Measurements from ENCODE around the gene SRR.

Gene SRR

GRCh38 chr17:2347805-2348685 is 44.3 kb downstream of the SRR start:
- peak; percentile 42 for DNase-seq

- DNase-seq, result no peak
These were observed 47.5 kb downstream of the SRR start for GRCh38 chr17:2351269-2351668.

- DNase-seq, result no peak
These were observed 50.6 kb downstream of the SRR start for GRCh38 chr17:2354311-2354710.

DNA sequence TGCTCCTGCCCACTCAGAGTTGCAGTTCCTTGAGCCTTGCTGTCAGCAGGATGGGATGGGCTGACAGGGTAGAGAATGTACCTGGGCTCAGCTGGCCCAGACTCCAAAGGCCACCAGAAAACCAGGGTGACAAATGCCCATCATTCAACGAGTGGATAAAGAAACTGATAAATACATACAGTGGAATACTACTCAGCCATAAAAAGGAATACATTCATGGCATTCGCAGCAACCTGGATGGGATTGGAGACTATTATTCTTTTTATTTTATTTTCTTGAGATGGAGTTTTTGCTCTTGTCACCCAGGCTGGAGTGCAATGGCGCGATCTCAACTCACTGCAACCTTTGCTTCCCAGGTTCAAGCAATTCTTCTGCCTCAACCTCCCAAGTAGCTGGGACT is 53.5 kb downstream of the SRR start:
- no peak for DNase-seq

DNA sequence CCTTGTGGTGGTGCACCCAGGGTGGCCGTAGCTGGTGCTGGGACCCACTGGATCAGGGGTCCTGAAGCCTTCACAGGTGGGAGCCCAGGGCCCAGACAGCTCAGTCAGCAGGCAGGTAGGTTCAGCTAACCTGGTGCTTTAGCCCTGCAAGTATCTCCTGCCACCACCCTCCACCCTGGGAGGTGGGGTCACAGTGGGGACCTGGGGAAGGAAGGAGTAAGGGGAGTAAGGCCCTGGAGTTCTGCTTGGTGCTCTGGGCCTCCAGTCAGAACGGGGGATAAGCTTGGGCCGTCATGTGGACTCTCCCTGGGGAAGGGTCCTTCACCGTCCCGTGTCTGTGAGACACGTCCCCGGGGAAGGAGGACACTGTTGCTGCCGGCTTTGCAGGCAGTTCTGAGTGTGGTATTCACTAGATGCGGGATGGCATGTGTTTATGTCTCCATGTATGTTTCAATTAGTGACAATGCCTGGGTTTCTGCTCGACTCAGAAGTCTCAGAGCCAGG is 54.2 kb downstream of the SRR start:
- DNase-seq, result no peak

GRCh38 chr17:2361010-2361760 is 57.4 kb downstream of the SRR start:
- DNase-seq, result no peak

DNA sequence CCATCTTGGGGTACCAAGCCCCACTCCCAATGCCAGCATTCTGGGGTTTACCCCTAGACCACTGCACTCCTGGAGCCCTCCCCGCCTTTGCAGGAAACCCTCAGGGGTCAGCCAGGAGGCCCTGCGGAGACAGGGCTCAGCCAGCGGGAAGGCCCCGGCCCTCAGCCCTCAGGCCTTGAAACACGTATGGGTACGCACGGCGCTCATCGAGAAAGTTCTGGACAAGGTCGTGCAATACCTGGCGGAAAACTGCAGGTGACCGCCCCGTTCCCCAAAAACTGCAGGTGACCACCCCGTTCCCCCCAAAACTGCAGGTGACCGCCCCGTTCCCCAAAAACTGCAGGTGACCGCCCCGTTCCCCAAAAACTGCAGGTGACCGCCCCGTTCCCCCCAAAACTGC is 58.3 kb downstream of the SRR start:
- DNase-seq, result no peak

DNA sequence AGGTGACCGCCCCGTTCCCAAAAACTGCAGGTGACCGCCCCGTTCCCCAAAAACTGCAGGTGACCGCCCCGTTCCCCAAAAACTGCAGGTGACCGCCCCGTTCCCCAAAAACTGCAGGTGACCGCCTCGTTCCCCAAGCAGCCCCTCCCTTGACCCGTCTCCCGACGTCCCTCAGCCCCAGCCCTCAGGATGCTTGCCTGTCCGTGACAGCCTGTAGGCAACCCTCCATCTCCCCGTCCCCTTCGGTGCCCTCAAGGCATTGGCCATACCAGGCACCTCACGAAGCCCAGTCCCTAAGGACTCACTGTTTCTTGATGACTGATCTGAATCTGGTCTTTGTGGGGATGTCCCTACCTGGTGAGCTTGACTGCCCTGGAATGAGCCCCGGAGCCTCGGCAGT is 58.7 kb downstream of the SRR start:
- DNase-seq, result no peak

- DNase-seq, result no peak
These were observed 59.1 kb downstream of the SRR start for GRCh38 chr17:2362881-2363280.

DNA sequence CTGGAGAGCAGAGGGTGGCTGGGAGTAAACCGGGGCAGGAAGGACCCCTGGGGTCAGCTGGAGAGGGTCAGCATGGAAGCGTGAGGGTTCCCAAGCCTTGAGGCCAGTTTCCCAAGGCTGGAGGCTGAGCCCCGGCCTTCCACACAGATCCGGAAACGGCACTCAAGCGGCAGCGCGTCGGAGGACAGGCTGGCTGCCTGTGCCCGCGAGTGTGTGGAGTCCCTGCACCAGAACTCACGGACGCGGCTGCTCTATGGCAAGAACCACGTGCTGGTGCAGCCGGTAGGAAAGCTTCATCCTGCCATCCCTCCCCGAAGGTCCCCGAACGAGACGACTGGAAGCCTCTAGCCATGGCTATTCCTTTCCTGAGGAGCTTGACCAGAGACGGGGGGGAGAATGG is 59.6 kb downstream of the SRR start:
- DNase-seq, result no peak

DNA sequence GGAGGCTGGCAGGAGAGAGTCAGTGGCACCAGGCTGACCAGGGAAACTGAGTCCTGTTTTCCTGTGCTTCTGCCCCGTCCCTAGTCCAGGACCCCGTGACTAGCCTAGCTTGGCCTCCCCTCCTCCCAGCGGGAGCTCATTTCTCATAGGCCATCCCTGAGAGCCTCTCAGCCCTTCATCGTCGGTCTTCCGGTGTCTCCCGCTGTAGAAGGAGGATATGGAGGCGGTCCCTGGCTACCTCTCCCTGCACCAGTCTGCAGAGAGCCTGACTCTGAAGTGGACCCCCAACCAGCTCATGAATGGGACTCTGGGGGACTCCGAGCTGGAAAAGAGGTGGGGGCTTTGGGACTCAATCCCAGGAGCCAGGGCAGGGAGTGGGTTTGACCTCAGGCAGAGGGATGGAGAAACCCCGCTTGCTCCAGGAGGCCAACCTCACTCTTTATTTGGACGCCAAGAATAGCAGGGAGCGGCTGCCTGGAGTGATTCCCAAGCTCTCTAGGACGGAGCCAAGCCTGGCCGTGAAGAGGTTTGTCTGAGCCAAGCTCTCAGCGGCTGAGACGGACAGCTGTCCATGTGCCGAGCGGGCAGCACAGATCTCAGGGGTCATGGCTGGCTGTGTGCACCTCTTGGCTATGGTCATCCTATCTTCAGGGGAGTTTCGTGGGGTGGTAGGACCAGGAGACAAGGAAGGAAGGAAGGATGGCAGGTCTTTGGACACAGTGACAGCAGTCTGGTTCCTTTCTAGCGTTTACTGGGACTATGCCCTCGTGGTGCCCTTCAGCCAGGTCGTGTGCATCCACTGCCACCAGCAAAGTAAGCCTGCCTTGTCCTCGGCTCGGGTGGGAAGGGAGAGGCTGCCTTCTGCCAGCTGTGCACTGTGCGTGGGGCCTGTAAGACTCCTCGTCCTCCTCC is 60.4 kb downstream of the SRR start:
- DNase-seq, result peak; percentile 27

GRCh38 chr17:2364763-2365116 is 61.0 kb downstream of the SRR start:
- DNase-seq, result no peak

DNA sequence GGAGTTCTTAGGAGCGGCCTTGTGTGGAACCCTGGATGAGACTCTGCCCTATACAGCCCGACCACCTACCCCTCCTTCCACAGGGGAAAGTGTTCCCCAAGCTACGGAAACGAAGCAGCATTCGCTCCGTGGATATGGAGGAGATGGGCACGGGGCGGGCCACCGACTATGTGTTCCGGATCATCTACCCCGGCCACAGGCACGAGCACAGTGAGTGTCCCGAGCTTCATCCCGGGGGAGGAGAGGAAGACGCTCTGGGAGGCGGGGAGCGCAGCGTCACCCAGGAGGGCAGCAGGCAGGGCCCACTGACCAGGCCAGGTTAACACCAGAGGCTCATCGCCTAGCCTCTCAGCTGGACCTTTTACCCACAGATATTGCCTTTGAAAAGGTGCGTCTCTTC is 61.4 kb downstream of the SRR start:
- DNase-seq, result no peak

DNA sequence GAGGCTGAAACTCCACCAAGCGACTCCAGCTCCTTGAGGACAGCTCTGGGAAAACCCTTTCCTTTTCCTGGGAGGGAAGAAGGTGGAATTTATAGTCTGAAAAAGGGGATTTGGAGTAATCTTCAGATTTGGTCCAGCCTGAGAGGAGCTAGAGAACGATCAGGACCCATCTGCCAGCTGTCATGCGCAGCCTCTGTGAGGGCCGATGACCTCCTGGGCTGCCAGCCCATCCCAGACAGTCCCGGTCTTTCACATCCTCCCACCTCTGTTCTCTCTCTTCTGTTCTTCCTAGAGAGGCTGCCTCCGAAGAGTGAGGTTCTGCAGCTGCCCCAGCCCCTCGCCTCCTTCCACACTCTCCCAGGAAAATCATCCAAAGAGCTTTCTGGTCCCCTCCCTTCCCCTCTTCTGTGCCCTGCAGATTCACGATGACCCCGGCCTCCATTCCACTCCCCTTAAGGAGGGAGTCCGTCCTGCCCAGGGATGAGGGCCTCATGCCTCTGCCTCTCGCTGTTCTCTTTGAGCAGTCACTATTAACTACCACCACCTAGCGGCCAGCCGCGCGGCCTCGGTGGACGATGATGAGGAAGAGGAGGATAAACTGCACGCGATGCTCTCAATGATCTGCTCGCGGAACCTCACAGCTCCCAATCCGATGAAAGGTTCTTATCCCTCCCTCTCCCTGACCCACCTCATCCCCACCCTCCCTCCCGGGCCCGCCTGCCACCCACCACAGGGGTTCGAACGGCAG is 63.2 kb downstream of the SRR start:
- no peak for DNase-seq

- DNase-seq, result no peak
These were observed 64.6 kb downstream of the SRR start for GRCh38 chr17:2368359-2368758.

- DNase-seq, result no peak
These were observed 65.3 kb downstream of the SRR start for GRCh38 chr17:2369039-2369438.

DNA sequence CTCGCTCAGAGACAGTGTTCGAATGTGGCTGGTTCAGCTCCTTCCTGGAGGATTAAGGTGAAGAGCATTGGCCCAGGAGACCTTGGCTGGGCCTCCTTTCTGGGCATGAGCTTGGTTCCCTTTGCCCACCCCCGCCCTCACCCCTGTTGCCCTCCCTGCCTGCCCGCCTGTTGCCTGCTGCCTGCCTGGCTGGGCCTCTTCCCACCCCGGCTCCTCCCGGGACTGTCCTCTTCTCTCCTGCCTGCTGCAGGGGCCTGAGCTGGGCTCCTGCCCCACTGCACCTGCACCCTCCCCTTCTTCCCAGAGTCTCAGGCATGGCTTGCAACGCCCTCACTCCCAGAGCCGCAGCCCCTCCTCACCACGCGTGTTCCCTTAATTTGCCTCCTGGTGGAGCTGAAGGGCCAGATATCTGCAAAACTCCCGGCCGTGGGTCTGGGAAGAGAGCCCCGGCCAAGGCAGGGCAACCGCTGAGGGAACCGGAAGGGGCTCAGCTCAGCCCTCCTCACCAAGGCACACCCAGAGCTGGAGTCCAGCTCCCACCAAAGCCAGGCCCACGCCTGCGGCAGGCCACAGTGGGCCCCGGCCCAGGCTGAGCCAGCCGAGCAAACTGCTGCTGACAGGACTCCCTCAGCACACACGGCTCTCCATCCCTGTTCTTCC is 65.9 kb downstream of the SRR start:
- DNase-seq, result no peak

- no peak for DNase-seq
These were observed 66.5 kb downstream of the SRR start for GRCh38 chr17:2370211-2370589.

DNA sequence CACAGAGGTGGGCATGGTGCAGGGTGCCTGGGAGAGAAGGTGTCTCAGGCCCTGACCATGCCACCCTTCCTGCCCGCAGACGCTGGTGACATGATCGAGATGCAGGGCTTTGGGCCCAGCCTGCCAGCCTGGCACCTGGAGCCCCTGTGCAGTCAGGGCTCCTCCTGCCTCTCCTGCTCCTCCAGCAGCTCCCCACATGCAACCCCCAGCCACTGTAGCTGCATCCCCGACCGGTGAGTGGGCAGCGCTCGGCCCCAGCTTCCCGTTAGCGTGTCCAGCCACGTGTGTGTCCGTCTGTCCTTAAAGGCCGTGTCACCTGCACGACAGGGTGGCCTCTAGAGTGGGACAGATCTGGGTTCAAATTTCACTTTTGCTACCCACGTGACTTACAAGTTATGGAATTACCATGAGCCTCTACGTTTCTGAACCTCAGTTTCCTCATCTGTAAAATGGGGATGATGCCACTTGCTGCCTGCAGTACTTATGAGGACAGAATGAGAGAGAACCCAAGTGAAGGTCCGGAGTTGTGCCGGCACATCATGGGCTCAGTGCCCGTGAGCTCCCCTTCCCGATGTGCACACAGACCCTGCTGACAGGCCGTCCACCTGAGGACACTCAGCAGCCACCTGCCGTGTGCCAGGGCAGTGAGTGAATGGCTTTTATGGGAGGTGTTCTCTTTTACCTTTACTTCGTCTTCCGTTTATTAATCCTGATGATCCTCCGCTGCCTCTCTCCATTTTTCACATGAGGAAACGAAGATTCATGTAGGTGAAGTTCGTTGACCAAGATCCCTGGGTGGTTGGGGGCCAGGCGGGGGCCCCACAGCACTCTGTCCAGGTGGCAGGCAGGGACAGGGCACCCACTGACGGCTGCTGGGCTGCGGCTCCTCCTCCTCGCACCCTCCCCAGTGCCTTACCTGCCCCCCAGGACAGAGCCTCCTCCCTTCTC is 67.7 kb downstream of the SRR start:
- no peak for DNase-seq

DNA sequence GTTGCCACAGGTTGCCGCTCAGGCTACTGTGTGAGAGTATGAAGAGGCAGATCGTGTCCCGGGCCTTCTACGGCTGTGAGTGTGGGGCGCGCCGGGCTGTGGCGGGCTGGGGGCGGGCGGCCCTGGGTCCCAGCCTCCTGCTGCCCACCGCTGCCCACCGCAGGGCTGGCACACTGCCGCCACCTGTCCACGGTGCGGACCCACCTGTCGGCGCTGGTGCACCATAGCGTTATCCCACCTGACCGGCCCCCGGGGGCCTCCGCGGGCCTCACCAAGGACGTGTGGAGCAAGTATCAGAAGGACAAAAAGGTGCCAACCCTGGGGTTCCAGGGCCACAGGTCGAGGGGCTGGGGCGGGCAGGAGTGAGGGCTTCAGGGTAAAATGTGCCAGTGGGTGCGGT is 68.4 kb downstream of the SRR start:
- no peak for DNase-seq

GRCh38 chr17:2372681-2373080 is 68.9 kb downstream of the SRR start:
- no peak for DNase-seq
